ENCODE results near the gene SRPX2.

The SRPX2 gene

GRCh38 chrX:100695991-100696390, 52.0 kb downstream of the SRPX2 start:
- H3K9me3 ChIP-seq, result no peaks in the 10 kb centered on the region
- no peaks in the 10 kb centered on the region for H3K4me1 ChIP-seq (ENCODE audit: control insufficient read depth in 1 of 2, insufficient read depth in 1 of 2, low read depth in 1 of 2, low read length in 1 of 2)
- no peaks in the 10 kb centered on the region for H3K27me3 ChIP-seq
- H3K36me3 ChIP-seq, result no peaks in the 10 kb centered on the region
- no peak overlapping the region for H3K4me3 ChIP-seq (ENCODE audit: low read depth in 1 of 2, low read length in 1 of 2)
- no peak overlapping the region for H3K27ac ChIP-seq
- TF ChIP-seq CTCF (IDR thresholded peaks at IDR 0.05), result no peak

- Histone ChIP-seq H3K36me3 (no peaks in the 10 kb centered on the region), H3K27ac (no peak overlapping the region), H3K4me3 (ENCODE audit: low read depth in 1 of 2, low read length in 1 of 2) (no peak overlapping the region), H3K27me3 (no peaks in the 10 kb centered on the region), H3K9me3 (no peaks in the 10 kb centered on the region), H3K4me1 (ENCODE audit: control insufficient read depth in 1 of 2, insufficient read depth in 1 of 2, low read depth in 1 of 2, low read length in 1 of 2) (no peaks in the 10 kb centered on the region)
- no peak for TF ChIP-seq CTCF (IDR thresholded peaks at IDR 0.05)
Observed at GRCh38 chrX:100696699-100697351, 52.8 kb downstream of the SRPX2 start.

GRCh38 chrX:100698551-100698950, 54.6 kb downstream of the SRPX2 start:
- no peak overlapping the region for H3K4me3 ChIP-seq (ENCODE audit: low read depth in 1 of 2, low read length in 1 of 2)
- no peaks in the 10 kb centered on the region for H3K4me1 ChIP-seq (ENCODE audit: control insufficient read depth in 1 of 2, insufficient read depth in 1 of 2, low read depth in 1 of 2, low read length in 1 of 2)
- H3K27me3 ChIP-seq, result no peaks in the 10 kb centered on the region
- H3K36me3 ChIP-seq, result no peaks in the 10 kb centered on the region
- no peak overlapping the region for H3K27ac ChIP-seq
- no peaks in the 10 kb centered on the region for H3K9me3 ChIP-seq
- TF ChIP-seq CTCF (IDR thresholded peaks at IDR 0.05), result no peak

- Histone ChIP-seq H3K4me3 (ENCODE audit: low read depth in 1 of 2, low read length in 1 of 2) (no peak overlapping the region), H3K9me3 (no peaks in the 10 kb centered on the region), H3K4me1 (ENCODE audit: control insufficient read depth in 1 of 2, insufficient read depth in 1 of 2, low read depth in 1 of 2, low read length in 1 of 2) (no peaks in the 10 kb centered on the region), H3K27me3 (no peaks in the 10 kb centered on the region), H3K36me3 (no peaks in the 10 kb centered on the region), H3K27ac (no peak overlapping the region)
- TF ChIP-seq CTCF (IDR thresholded peaks at IDR 0.05), result no peak
Observed at GRCh38 chrX:100700809-100701208, 56.8 kb downstream of the SRPX2 start.

GRCh38 chrX:100704581-100705203, 60.7 kb downstream of the SRPX2 start:
- Histone ChIP-seq H3K27ac (no peak overlapping the region), H3K4me1 (ENCODE audit: control insufficient read depth in 1 of 2, insufficient read depth in 1 of 2, low read depth in 1 of 2, low read length in 1 of 2) (no peaks in the 10 kb centered on the region), H3K4me3 (ENCODE audit: low read depth in 1 of 2, low read length in 1 of 2) (no peak overlapping the region), H3K36me3 (no peaks in the 10 kb centered on the region), H3K9me3 (no peaks in the 10 kb centered on the region), H3K27me3 (no peaks in the 10 kb centered on the region)
- TF ChIP-seq CTCF (IDR thresholded peaks at IDR 0.05), result no peak

All from neutrophil (primary cell).